ENCODE results near the gene SEC14L6.
"Not testable (repeated sequence)": the region's sequence is repeated elsewhere in the genome, so short reads cannot be mapped to it uniquely, and the experiment has no call there.

GRCh38 chr22:30551813-30552212 lies 5.3 kb upstream of the SEC14L6 start:
- TF ChIP-seq POLR2A, CTCF (IDR thresholded peaks at IDR 0.05): not testable (repeated sequence)
